Mesenchymal stem cell (in vitro differentiated cells and primary cell): Measurements from ENCODE around the gene SLC23A1.
A peak's percentile ranks its signal among the peaks of the same experiment; 100 is the strongest.

Experiments used
- DNase-seq: peaks from one replicate; pipeline ENCODE4 v3.0.0-alpha.2; 2013
- H2AFZ ChIP-seq: one replicate; pipeline ENCODE4 v1.6.1; 2013; ENCODE audit warnings: low read depth, mild to moderate bottlenecking, control low read depth, inconsistent platforms, low read length, moderate library complexity
- H2AK5ac ChIP-seq: 2 replicates; pipeline ENCODE4 v1.6.1; 2013; ENCODE audit warnings: low read length, moderate library complexity, mild to moderate bottlenecking, inconsistent platforms; ENCODE audit not compliant: severe bottlenecking
- H2BK120ac ChIP-seq: one replicate; pipeline ENCODE4 v1.6.1; 2013; ENCODE audit warnings: low read depth, mild to moderate bottlenecking, inconsistent platforms, low read length, moderate library complexity
- H2BK12ac ChIP-seq, 2 experiments: one replicate each; pipeline ENCODE4 v1.6.1; 2013; ENCODE audit warnings: inconsistent platforms in 2 of 2, low read length in 2 of 2, mild to moderate bottlenecking in 2 of 2, moderate library complexity in 2 of 2, control low read depth in 1 of 2
- H2BK15ac ChIP-seq: one replicate; pipeline ENCODE4 v1.6.1; 2013; ENCODE audit warnings: mild to moderate bottlenecking, low read depth, inconsistent platforms; ENCODE audit not compliant: poor library complexity, severe bottlenecking
- H2BK5ac ChIP-seq: 2 replicates; pipeline ENCODE4 v1.6.1; 2013; ENCODE audit warnings: low read depth, mild to moderate bottlenecking, low read length, control low read depth, inconsistent platforms; ENCODE audit not compliant: poor library complexity, severe bottlenecking
- H3K14ac ChIP-seq, 2 experiments: one replicate each; pipeline ENCODE4 v1.6.1; 2013; ENCODE audit warnings: inconsistent platforms in 2 of 2, low read length in 2 of 2, control low read depth in 1 of 2, mild to moderate bottlenecking in 1 of 2, moderate library complexity in 1 of 2
- H3K18ac ChIP-seq, 2 experiments: one replicate each; pipeline ENCODE4 v1.6.1; 2013; ENCODE audit warnings: inconsistent platforms in 2 of 2, low read length in 2 of 2, control low read depth in 1 of 2, low read depth in 1 of 2, mild to moderate bottlenecking in 1 of 2
- H3K23ac ChIP-seq, 2 experiments: one replicate each; pipeline ENCODE4 v1.6.1; 2013; ENCODE audit warnings: inconsistent platforms in 2 of 2, low read length in 2 of 2, mild to moderate bottlenecking in 2 of 2, moderate library complexity in 2 of 2, control low read depth in 1 of 2
- H3K27ac ChIP-seq: 2 replicates; pipeline ENCODE4 v1.5.1; 2013; ENCODE audit warnings: mild to moderate bottlenecking, moderate library complexity, low read length, control low read depth, inconsistent platforms; ENCODE audit not compliant: poor library complexity, severe bottlenecking
- H3K27me3 ChIP-seq, 2 experiments: 2 replicates each; pipeline versions ENCODE4 v1.6.1 to v1.7.0; 2013; ENCODE audit warnings: low read length in 2 of 2, mild to moderate bottlenecking in 2 of 2, moderate library complexity in 2 of 2, control low read depth in 1 of 2, inconsistent platforms in 1 of 2; ENCODE audit not compliant: control insufficient read depth in 1 of 2, insufficient read depth in 1 of 2
- H3K36me3 ChIP-seq, 2 experiments: 2 replicates each; pipeline versions ENCODE4 v1.6.1 to v1.7.0; 2013; ENCODE audit warnings: low read length in 2 of 2, control low read depth in 1 of 2, inconsistent platforms in 1 of 2, low read depth in 1 of 2, mild to moderate bottlenecking in 1 of 2; ENCODE audit not compliant: insufficient read depth in 2 of 2, control insufficient read depth in 1 of 2
- H3K4ac ChIP-seq, 2 experiments: one replicate each; pipeline ENCODE4 v1.6.1; 2013; ENCODE audit warnings: inconsistent platforms in 2 of 2, low read length in 2 of 2, mild to moderate bottlenecking in 2 of 2, moderate library complexity in 2 of 2, control low read depth in 1 of 2, low read depth in 1 of 2
- H3K4me1 ChIP-seq: 2 replicates; pipeline ENCODE4 v1.6.1; 2013; ENCODE audit warnings: low read depth, low read length, control low read depth; ENCODE audit not compliant: control insufficient read depth, insufficient read depth
- H3K4me2 ChIP-seq: 2 replicates; pipeline ENCODE4 v1.6.1; 2013; ENCODE audit warnings: low read length, mild to moderate bottlenecking, inconsistent platforms; ENCODE audit not compliant: poor library complexity, severe bottlenecking
- H3K4me3 ChIP-seq, 2 experiments: 2 replicates each; pipeline versions ENCODE4 v1.5.1 to v1.7.0; 2013; ENCODE audit warnings: low read length in 2 of 2, mild to moderate bottlenecking in 2 of 2, control low read depth in 1 of 2, low read depth in 1 of 2; ENCODE audit not compliant: insufficient read depth in 1 of 2
- H3K79me1 ChIP-seq: replicated peaks from 2 replicates; pipeline ENCODE4 v1.6.1; 2013; ENCODE audit warnings: mild to moderate bottlenecking, control low read depth, low read length, inconsistent platforms; ENCODE audit not compliant: poor library complexity, severe bottlenecking
- H3K9ac ChIP-seq: 2 replicates; pipeline ENCODE4 v1.7.0; 2013; ENCODE audit warnings: mild to moderate bottlenecking, low read length, moderate library complexity
- H3K9me3 ChIP-seq: 2 replicates; pipeline ENCODE4 v1.7.0; 2013; ENCODE audit warnings: mild to moderate bottlenecking, low read length; ENCODE audit not compliant: control insufficient read depth
- H4K8ac ChIP-seq: one replicate; pipeline ENCODE4 v1.6.1; 2013; ENCODE audit warnings: inconsistent platforms, mild to moderate bottlenecking, low read length, moderate library complexity
- H4K91ac ChIP-seq: one replicate; pipeline ENCODE4 v1.6.1; 2013; ENCODE audit warnings: mild to moderate bottlenecking, low read length, inconsistent platforms
- WGBS: methylation state at CpG from one replicate; pipeline ENCODE4 v1.1.7; 2013; ENCODE audit warnings: mixed read lengths; 5-methylcytosine and 5-hydroxymethylcytosine counted together

Gene SLC23A1

DNA sequence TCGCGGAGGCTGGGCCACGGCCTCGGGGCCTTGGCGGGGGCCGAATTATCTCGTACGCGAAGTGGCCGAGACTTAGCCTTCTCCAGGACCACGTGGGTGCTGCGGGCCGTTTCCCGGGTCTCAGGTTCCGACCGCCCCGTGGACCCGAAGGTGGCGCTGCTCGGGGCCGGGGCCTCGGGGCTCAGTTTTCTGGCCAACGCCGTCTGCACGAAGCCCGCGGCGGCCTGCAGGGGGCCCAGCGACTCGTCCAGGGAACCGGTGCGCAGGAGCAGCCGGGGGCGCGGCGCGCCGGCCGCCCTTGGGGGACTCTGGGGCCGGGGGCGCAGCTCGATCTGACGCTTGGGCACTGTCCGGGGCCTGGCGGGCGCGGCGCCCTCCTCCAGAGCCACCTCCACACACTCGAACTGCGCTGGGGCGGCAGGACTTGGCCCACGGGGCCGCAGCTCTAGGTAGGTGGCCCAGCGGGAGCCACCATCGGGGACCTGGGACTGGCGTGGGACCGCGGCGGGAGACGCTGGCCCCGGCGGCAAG is 11.1 kb upstream of the SLC23A1 start:
- Histone ChIP-seq H3K79me1 (no peaks in the 10 kb centered on the region), H3K27me3 (peaks cover 18 to 29% of the 10 kb centered on the region in 2 experiments), H3K4me3 (peak overlapping the region; percentile 30 to 65), H3K23ac (peak overlapping the region in 1 of 2 experiments; percentile 57), H3K4me2 (peak overlapping the region; percentile 27), H3K14ac (no peak overlapping the region), H3K27ac (no peak overlapping the region), H3K4me1 (peaks cover 32% of the 10 kb centered on the region), H3K4ac (no peak overlapping the region), H2AFZ (no peak overlapping the region), H2AK5ac (no peak overlapping the region), H2BK120ac (no peak overlapping the region), H4K91ac (peak overlapping the region; percentile 47), H3K9ac (peak overlapping the region; percentile 65), H2BK15ac (peak overlapping the region; percentile 91), H3K36me3 (peaks cover 0 to 3% of the 10 kb centered on the region in 2 experiments), H2BK5ac (no peak overlapping the region), H3K18ac (peak overlapping the region in 1 of 2 experiments; percentile 30), H3K9me3 (no peaks in the 10 kb centered on the region), H2BK12ac (no peak overlapping the region), H4K8ac (peak overlapping the region; percentile 59)
- 3% methylated on average over 43 of the region's 62 CpGs for WGBS
- DNase-seq = peak; percentile 64

DNA sequence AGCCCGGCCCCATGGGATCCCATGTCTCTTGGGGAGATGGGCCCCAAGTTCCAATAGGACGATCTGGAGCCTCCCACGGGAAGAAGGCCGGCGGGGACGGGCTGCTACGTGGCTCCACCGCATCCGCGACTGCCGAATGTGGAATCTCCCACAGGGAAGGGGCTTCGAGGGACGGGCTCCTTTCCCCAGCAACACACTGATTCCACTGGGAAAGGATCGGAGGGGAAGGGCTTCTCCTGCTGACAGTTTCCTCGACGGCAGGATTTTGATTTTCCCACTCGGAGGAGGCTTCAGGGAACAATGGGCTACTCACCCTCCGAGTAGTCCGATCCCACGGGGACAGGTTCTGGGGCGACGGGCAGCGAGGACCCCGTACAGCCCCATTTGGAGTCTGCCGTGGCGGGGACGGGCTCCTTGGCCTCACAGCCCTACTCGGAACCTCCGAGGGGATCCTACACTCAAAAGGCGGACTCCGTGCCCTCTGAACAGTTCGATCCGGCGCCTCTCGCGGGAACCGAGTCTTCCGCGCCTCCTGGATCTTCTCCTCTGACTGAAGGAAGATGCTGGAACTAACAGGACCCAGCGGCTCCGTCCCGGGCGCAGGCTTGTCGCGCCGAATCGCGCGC is 10.5 kb upstream of the SLC23A1 start:
- Histone ChIP-seq H3K23ac (no peak overlapping the region), H2AK5ac (no peak overlapping the region), H3K4ac (peak overlapping the region in 1 of 2 experiments; percentile 18), H4K8ac (peak overlapping the region; percentile 59), H3K4me2 (peak overlapping the region; percentile 60), H2BK5ac (no peak overlapping the region), H3K9me3 (no peaks in the 10 kb centered on the region), H4K91ac (peak overlapping the region; percentile 31), H3K9ac (peak overlapping the region; percentile 65), H3K36me3 (peaks cover 0 to 3% of the 10 kb centered on the region in 2 experiments), H3K4me3 (peak overlapping the region; percentile 30 to 65), H3K79me1 (no peaks in the 10 kb centered on the region), H3K14ac (no peak overlapping the region), H3K18ac (peak overlapping the region; percentile 28 to 30), H3K4me1 (peaks cover 32% of the 10 kb centered on the region), H3K27ac (no peak overlapping the region), H2BK15ac (peak overlapping the region; percentile 58), H2BK120ac (no peak overlapping the region), H3K27me3 (peaks cover 18 to 29% of the 10 kb centered on the region in 2 experiments), H2AFZ (no peak overlapping the region), H2BK12ac (no peak overlapping the region)
- WGBS = 11% methylated on average over 49 of the region's 49 CpGs
- DNase-seq = no peak

DNA sequence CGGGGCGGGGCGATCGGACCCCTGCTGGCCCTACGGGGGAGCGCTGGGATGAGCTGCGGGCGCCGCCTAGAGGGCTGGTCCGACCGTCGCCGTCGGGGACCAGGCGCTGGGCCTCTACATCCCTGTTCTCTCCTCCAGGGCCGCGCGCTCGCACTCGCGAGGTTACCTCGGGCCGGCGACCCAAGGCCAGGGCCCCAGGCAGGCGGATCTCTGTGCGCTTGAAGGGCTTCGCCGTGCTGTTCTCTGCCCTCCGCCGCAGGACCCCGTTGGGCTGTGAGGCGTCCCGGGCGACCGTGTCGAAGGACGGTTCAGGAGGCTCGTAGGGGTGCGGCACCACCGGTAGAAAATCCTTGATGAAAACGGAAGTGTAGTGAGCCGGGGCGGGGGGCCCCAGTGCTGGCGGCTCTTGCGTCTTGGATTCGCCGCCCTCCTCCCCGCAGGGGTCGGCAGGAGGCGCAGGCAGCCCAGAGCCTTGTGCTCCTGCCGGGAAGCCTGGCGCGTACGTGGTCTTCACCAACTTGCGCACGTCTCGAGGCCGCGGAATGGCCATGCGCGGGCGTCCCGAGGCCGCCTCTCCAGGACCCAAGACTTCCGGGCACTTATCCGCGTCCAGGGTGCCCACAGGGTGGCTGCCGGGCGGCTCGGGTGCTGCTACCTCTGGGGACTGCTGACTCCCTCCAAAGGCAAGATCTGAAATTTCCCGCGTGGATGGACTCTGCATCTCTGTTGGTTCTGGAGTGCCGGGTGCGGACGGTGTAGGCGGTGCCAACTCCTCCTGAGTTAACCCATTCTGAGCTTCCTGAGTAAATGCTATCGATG is 9.8 kb upstream of the SLC23A1 start:
- Histone ChIP-seq H3K23ac (peak overlapping the region; percentile 26 to 53), H4K8ac (peak overlapping the region; percentile 86), H4K91ac (no peak overlapping the region), H3K14ac (no peak overlapping the region), H3K27ac (no peak overlapping the region), H2AK5ac (no peak overlapping the region), H3K27me3 (peaks cover 18 to 29% of the 10 kb centered on the region in 2 experiments), H3K4me3 (peak overlapping the region; percentile 47 to 65), H3K79me1 (no peaks in the 10 kb centered on the region), H3K9ac (peak overlapping the region; percentile 65), H2BK12ac (no peak overlapping the region), H3K9me3 (no peaks in the 10 kb centered on the region), H3K36me3 (peaks cover 0 to 3% of the 10 kb centered on the region in 2 experiments), H2BK5ac (no peak overlapping the region), H3K4me2 (peak overlapping the region; percentile 60), H3K4me1 (peaks cover 37% of the 10 kb centered on the region), H2BK120ac (peak overlapping the region; percentile 12), H2BK15ac (peak overlapping the region; percentile 35), H2AFZ (peak overlapping the region; percentile 72), H3K18ac (peak overlapping the region in 1 of 2 experiments; percentile 28), H3K4ac (no peak overlapping the region)
- peak; percentile 64 for DNase-seq
- WGBS = 4% methylated on average over 77 of the region's 77 CpGs

DNA sequence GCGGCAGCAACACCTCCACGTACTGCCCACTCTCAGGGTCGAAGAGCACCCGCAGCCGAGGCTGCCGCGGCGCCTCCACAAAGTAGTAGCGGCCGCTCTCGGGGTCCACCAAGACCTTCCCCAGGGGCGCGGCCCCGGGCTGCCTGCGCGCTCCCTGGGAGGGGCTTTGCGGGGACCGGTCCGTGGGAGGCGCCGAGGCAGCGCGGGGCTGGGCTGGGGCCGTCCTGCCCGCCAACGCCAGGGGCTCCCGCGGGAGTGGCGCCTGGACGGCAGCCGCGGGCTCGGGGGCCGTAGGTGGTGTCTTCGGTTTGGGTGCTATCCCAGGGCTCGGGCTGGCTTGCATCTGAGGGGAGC is 9.2 kb upstream of the SLC23A1 start:
- H2BK120ac ChIP-seq = peak overlapping the region; percentile 12
- H2BK15ac ChIP-seq = no peak overlapping the region
- peaks cover 18 to 29% of the 10 kb centered on the region in 2 experiments for H3K27me3 ChIP-seq
- H3K4ac ChIP-seq = no peak overlapping the region
- H2BK12ac ChIP-seq = no peak overlapping the region
- H4K91ac ChIP-seq = no peak overlapping the region
- H3K36me3 ChIP-seq = peaks cover 0 to 3% of the 10 kb centered on the region in 2 experiments
- no peaks in the 10 kb centered on the region for H3K79me1 ChIP-seq
- no peak overlapping the region for H3K27ac ChIP-seq
- peaks cover 37% of the 10 kb centered on the region for H3K4me1 ChIP-seq
- H3K14ac ChIP-seq = no peak overlapping the region
- 21% methylated on average over 25 of the region's 36 CpGs for WGBS
- H2BK5ac ChIP-seq = no peak overlapping the region
- H3K23ac ChIP-seq = no peak overlapping the region
- H3K9me3 ChIP-seq = no peaks in the 10 kb centered on the region
- no peak overlapping the region for H3K9ac ChIP-seq
- no peak overlapping the region for H2AFZ ChIP-seq
- DNase-seq = no peak
- H3K18ac ChIP-seq = peak overlapping the region in 1 of 2 experiments; percentile 56
- H3K4me3 ChIP-seq = peak overlapping the region; percentile 41 to 65
- no peak overlapping the region for H2AK5ac ChIP-seq
- H3K4me2 ChIP-seq = peak overlapping the region; percentile 60
- H4K8ac ChIP-seq = no peak overlapping the region
